HL-60 (cell line): ENCODE results near the gene TRAM2.

ENCODE experiments used
- CTCF ChIP-seq: IDR thresholded peaks from one replicate; pipeline ENCODE4 v1.5.1; 2011; ENCODE audit warnings: low read length, control low read depth, inconsistent platforms; ENCODE audit not compliant: insufficient read depth
- POLR2AphosphoS5 ChIP-seq: IDR thresholded peaks from 2 replicates; pipeline ENCODE4 v1.6.1; 2012; ENCODE audit warnings: low read depth

- TF ChIP-seq CTCF: no peak
- TF ChIP-seq POLR2AphosphoS5: no peak
Observed at GRCh38 chr6:52574709-52575501, 2.0 kb downstream of the TRAM2 start.
